Ammon's horn (tissue), 1 donor: ENCODE measurements around the gene SLC6A3.

Source experiments
- DNase-seq: peaks from one replicate; pipeline ENCODE4 v3.0.0-alpha.2; 2016; ENCODE audit warnings: low spot score

Gene SLC6A3

GRCh38 chr5:1445313-1445688 lies at the start of gene SLC6A3:
SLC6A3 (minus strand) TSS chr5:1445440; CDS start chr5:1443197, 2,243 bp downstream.
- no peak for DNase-seq

GRCh38 chr5:1493941-1494340 lies 48.7 kb upstream of the SLC6A3 start:
- no peak for DNase-seq

- no peak for DNase-seq
Observed at GRCh38 chr5:1493413-1493812, 48.2 kb upstream of the SLC6A3 start.

GRCh38 chr5:1492757-1493156 lies 47.5 kb upstream of the SLC6A3 start:
- no peak for DNase-seq

GRCh38 chr5:1490376-1490775 lies 45.1 kb upstream of the SLC6A3 start:
- no peak for DNase-seq

GRCh38 chr5:1489754-1490153 lies 44.5 kb upstream of the SLC6A3 start:
- DNase-seq: no peak

GRCh38 chr5:1488882-1489680 lies 43.8 kb upstream of the SLC6A3 start:
- no peak for DNase-seq

- no peak for DNase-seq
Observed at GRCh38 chr5:1487079-1487764, 42.0 kb upstream of the SLC6A3 start.

GRCh38 chr5:1486271-1486670 lies 41.0 kb upstream of the SLC6A3 start:
- DNase-seq: no peak

GRCh38 chr5:1485579-1486118 lies 40.4 kb upstream of the SLC6A3 start:
- DNase-seq: no peak

- no peak for DNase-seq
Observed at GRCh38 chr5:1484730-1485578, 39.7 kb upstream of the SLC6A3 start.

- no peak for DNase-seq
Observed at GRCh38 chr5:1483856-1484729, 38.9 kb upstream of the SLC6A3 start.

- DNase-seq: no peak
Observed at GRCh38 chr5:1483064-1483463, 37.8 kb upstream of the SLC6A3 start.

GRCh38 chr5:1481959-1482331 lies 36.7 kb upstream of the SLC6A3 start:
- DNase-seq: no peak

- no peak for DNase-seq
Observed at GRCh38 chr5:1481266-1481958, 36.2 kb upstream of the SLC6A3 start.

- no peak for DNase-seq
Observed at GRCh38 chr5:1480806-1481205, 35.6 kb upstream of the SLC6A3 start.

- peak; percentile 61 for DNase-seq
Observed at GRCh38 chr5:1480217-1480616, 35.0 kb upstream of the SLC6A3 start.

- DNase-seq: peak; percentile 58
Observed at GRCh38 chr5:1479581-1480188, 34.4 kb upstream of the SLC6A3 start.

GRCh38 chr5:1479066-1479465 lies 33.8 kb upstream of the SLC6A3 start:
- no peak for DNase-seq

GRCh38 chr5:1478271-1479035 lies 33.2 kb upstream of the SLC6A3 start:
- no peak for DNase-seq
